ENCODE data around the gene GREB1.

Gene GREB1

GRCh38 chr2:11669454-11670291, 135.8 kb downstream of the GREB1 start, which contains the start of gene NTSR2:
Gene NTSR2, minus strand, starts transcription at chr2:11670195. Its CDS starts 66 bp downstream, at chr2:11670129.
- DNase-seq: no peak

GRCh38 chr2:11672407-11672806, 138.6 kb downstream of the GREB1 start:
- DNase-seq: no peak

GRCh38 chr2:11674983-11675382, 141.1 kb downstream of the GREB1 start:
- no peak for DNase-seq

DNA sequence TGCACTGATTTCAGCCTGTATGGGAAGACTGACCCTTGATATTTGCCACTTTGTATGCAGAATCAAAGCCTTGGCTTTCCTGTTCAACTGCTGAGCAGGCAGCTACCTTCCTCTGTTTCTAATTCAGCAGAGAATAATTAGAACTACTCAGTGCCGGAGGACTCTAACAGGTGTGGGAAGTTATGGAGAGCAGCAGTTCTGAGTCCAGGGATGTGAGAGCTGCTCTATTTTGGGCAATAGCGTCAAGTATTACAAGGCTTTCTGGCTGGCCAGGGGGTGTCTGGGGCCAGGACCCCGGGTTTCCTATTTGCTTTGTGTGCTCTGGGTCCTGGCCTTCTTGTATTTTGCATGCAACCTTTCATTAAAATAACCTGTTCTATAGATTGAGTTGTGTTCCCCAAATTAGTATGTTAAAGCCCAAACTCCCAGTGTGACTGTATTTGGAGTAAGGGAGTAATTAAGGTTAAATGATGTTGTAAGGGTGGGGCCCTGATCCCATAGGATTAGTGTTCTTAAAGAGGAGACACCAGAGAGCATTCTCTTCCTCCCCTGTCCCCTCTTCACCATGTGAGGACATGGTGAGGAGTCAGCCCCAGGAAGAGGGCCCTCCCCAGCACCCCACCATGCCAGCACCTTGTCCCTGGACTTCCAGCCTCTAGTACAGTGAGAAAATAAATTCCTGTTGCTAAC, 141.7 kb downstream of the GREB1 start:
- DNase-seq: no peak

DNA sequence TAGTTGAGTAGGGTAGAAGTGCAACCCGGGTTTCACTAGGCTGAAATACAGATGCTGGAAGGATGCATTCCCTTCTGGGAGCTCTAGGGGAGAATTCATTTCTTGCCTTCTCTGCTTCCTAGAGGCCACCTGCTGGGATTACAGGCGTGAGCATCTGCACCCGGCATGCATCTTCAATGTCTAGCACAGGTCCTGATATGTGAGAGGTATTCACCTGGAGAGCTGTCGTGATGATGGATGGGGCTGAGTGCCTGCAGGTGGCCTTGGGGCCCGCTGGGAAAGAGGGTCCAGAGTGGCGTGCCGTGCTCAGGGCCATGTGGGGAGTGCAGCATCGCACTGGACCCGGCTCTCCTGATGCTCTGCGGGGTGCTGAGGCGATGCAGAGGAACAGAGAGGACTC, 142.8 kb downstream of the GREB1 start:
- DNase-seq: no peak

DNA sequence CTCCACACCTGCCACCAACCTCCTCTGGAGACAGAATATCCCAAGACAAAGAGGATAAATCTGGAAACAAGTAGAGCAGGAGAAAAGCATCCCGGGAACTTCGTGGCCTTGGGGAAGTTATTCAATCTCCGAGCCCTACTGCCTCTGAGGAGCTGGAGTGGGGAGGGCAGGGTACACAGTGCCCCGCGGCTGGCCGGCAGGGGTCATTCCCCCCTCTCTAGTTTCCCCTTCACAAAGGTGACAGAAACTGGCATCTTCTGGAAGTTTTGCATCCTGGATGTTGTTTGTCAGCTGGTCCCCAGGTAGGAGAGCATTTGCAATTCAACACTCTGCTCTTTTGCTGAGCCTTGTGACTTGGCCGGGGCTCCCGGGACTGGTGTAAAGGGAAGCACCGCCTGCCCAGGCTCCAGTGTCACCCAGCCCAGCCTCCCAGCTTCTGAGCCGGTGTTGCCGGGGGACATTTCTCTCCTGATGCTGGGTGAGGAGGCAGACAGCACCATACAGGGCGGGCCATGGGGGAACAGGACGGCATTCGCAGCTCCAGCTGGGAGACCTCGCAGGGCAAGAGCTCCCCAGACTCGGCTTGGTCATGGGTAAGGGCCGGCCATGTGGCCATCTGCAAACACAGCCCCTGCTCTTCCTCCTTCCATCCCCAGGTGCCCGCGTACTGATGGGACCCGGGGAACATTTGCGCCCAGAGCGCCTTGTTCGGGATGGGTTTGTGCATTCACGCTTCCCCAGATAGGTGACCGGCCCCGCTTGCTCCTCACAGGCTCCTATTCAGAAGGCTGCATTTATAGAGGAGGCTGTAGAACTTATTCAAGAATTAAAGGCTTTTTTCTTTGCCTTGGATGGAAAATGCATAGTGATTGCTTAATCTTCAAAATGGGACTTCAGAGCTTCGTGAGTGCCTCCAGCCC, 143.6 kb downstream of the GREB1 start:
- DNase-seq: no peak

DNA sequence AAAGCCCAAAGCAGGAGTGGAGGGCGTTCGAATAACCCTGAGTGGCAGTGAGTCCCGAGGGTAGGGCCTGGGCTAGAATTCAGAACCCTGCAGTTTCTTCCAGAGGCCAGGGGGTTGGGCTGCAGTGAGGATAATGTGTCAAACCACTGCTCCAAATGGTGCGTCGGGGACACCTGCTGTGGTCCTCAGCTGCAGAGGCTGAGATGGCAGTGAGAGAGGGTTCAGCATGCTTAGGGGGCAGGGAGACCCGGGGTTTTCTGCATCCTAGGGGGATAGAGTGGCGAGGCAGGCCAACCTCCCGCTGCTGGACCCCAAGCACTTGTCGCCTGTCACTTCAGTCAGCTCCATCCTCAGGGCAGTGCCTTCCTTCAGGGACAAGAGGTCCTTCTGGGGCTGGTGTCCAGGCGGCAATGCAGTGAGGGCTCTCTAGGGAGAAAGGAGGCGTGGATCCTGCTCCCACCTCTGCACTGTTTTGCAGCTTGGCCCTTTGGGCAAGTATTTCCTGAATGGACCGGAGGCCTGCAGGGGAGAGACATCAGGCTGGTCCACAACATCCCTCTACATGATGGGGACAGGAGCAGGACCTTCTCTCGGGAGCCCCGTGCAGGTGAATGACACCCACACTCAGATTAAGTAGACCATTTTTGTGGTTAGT, 144.6 kb downstream of the GREB1 start:
- no peak for DNase-seq

- no peak for DNase-seq
These were observed 145.2 kb downstream of the GREB1 start for GRCh38 chr2:11679016-11679415.

- no peak for DNase-seq
These were observed 145.8 kb downstream of the GREB1 start for GRCh38 chr2:11679486-11680181.

- DNase-seq: no peak
These were observed 146.5 kb downstream of the GREB1 start for GRCh38 chr2:11680182-11680900.

GRCh38 chr2:11680901-11681721, 147.3 kb downstream of the GREB1 start:
- DNase-seq: no peak

DNA sequence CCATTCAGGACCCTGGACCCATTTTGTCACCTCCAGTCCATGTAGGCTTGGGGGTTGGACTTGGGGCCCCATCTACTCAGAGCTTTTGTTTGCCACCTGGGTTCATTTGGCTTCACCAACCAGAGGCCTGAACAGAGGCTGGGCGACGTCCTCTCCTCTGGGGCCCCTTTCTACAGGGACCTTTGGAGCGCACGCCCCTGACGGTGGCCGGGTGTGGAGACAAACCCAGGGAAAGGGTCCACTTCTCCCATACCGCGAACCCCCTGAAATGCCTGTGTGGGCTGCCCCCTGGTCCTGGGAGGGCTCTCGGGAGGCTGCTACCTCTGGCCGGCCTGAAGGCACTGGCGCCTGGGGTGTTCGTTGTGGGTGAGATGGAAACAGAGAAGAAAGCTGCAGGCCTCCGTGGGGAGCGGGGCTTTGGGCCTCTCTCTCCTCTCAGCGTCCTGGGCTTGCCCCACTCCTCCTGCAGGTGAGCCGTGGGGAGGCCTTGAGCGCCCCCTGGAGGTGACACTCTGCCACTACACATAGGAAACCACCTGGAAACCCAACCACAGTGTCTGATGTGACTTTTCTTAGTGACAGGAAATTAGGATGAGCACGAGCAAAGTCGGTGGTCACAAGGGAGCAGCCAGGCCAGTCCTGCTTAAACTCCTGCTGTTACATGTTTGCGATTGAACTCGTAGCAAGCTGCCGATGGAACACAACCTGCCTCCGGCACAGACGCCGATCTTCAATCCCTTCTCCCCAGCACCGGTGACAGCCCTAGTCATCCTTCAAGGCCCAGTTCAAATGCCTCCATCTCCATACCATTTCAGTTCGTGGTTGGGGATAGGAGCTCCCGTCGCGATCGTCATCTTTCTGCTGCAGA, 148.1 kb downstream of the GREB1 start:
- DNase-seq: no peak

- no peak for DNase-seq
These were observed 148.7 kb downstream of the GREB1 start for GRCh38 chr2:11682590-11682915.

DNA sequence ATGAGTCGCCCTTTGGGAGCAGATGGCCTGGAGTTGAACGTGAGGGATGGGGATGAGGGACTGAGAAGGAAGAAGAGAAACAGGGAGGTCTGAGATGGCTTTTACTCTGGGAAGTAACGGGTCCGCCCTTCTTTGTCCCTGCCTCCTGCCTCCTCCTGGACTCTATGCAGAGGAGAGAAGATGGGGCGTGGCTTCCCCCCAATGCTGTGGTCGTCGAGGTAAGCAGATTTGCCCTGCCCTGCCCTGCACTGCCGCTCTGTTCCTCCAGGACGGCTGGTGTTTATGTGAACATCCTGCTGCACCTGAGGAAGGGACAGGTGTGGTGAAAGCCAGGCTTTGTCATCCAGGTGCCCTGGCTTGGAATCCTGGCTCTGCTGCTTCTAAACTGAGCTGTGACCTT, 149.6 kb downstream of the GREB1 start:
- DNase-seq: no peak

- DNase-seq: no peak
These were observed 150.1 kb downstream of the GREB1 start for GRCh38 chr2:11683966-11684365.

DNA sequence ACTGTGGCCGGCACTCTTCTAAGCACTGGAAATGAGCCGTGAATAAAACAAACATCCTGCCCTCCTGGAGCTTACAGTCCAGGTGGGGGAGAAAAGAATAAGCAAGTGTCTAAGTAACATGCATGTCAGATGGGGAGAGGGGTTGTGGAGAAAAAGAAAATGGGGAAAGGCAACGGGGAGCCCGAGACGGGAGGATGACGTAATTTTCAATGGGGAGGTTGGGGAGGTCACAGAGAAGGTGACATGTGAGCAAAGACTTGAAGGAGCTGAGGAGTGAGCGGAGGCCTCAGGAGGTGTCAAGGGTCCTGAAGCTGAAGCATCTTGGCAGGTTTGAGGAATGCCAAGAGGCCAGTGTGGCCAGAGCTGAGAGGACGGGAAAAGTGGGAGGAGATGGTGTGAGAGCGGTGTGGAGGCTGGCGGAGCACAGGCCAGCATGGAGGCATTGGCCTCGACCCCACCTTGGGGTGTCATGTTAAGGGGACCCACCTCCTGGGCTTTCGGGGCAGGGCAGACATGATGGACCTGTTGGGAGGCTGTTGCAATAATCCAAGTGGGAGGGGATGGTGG, 151.1 kb downstream of the GREB1 start:
- DNase-seq: no peak

- no peak for DNase-seq
These were observed 152.1 kb downstream of the GREB1 start for GRCh38 chr2:11685906-11686470.

GRCh38 chr2:11687736-11688135, 153.9 kb downstream of the GREB1 start:
- DNase-seq: no peak
